Measurements from ENCODE around the gene TMEM9.

GRCh38 chr1:201126832-201127754 lies 27.2 kb downstream of the TMEM9 start, which contains the start of gene ASCL5:
- TF ChIP-seq CTCF (IDR thresholded peaks at IDR 0.05; ENCODE audit: poor library complexity) (no peak), EZH2 (IDR thresholded peaks at IDR 0.05; ENCODE audit: borderline replicate concordance) (no peak)
